LNCAP (cell line): ENCODE data around the gene SUPT4H1.

Experiments used
- CTCF ChIP-seq: fragments of 450-650 bp; IDR thresholded peaks from 2 replicates; pipeline ENCODE4 v1.5.1; 2017; ENCODE audit warnings: mild to moderate bottlenecking

SUPT4H1 gene

DNA sequence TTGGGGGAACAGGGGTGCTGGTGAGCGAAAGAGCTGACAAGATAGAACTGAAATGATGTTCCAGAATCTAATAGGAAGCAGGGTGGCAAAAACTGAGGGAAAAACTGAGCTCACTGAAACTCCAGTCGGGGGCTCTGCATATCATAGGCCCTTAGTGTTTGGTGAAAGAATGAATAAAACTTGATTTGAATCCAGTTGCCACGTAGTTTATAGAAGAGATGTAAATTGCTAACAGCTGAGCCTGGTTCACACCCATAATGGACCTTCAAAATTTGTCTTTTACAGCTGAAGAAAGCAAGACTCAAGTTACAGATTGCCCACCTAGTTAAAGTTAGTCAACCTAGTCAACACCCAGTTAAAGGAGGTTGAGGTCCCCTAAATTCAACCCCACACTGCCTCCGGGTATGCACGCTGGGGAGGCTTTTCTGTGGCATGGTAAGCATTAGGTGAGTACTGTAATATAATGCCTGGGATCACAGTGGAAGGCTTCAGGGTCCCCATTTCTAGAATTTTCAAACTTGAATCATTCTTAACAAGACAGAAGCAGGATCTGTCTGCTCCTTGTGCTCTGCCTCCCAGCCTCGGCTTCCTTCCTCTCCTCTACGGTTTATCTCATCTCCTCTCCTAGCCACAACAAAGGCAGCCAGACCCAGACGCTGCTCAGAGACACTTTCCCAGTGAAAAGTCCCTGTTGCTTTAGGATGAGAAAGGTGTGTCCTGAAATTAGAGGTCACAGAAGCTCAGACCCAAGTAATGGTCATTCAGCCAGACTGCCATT, 26.9 kb upstream of the SUPT4H1 start:
- TF ChIP-seq CTCF: no peak

DNA sequence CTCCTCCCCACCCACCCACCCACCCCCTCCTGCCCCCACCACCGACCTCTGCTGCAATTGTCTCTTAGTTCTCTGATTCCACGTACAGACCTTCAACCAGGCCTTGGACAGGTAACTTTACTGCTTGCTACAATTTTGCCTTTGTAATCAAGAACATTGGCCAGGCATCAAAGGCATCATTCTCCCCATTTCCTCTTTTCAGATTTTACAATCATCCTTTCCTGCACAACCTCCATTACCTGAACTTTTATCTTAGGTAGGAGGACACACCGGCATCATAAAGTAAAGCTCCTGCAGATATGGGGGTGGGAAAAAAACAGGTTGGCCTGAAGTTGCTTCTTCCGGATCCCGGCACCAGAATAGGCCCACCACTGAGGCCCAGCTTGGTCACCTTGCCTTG, 25.7 kb upstream of the SUPT4H1 start:
- no peak for TF ChIP-seq CTCF

DNA sequence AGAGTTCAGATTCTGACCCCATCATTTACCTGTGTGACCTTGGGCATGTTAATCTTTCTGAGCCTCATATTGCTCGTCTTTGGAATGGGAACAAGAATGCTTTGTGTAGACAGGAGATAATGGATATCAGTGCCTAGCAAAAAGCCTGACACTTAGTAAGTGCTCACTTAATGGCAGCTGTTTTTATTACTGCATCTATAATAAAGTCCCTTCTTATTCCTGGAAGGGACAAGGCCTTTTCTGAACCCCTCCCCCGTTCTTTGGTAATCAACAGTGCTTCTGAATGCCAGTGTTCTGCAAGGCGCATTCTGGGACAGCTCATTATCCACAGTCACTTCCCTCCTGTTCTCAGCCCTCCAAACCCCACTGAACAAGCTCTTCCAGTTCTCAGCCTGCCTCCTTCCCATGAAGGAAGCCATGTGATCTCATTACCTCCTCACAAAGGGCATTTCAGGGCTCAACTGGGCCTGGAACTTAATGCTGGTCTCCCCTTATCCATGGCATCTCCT, 25.1 kb upstream of the SUPT4H1 start:
- TF ChIP-seq CTCF: no peak

DNA sequence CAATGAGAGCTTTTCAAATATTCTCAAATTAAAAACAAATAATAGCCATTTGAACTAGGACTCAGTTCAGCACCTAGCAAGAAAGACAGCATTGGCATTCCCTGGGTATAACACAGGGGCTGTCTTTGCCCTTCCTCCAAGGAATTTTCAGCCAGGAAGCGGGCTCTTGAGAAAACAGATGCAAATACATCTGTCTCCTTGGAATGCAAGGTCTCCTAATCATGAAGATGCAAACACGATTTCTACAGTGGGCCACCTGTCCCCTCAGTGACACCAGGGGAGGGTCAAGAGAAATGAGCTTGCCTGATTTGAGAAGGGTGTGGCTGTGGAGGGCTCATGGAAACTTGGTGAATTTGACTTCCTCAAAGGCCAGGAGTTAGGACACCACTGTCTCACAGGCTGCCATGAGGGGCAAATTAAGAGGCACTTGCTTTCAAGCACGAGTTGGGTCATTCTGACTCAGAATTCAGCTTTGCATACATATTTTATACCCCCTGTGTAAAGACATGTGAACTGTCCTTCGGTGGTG, 24.5 kb upstream of the SUPT4H1 start:
- TF ChIP-seq CTCF: no peak

DNA sequence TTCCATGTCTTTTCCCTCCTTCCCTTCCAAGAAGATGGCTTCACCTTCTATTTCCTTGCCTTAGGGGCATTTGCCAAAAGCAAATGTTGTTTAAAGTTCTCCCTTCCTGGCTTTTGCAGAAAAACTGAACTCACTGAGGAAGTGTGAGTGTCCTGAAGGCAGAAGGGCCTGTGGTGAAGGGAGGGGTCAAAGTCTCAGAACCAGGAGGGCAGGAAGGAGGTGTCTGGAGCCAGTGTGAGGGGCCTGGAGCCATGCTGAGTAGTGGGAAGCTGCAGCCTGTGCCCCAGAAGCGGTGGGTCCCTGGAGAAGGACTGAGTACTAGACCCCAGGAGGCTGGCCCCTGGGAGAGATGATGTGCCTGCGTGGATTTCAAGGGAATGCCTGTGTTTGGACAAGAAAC, 23.8 kb upstream of the SUPT4H1 start:
- no peak for TF ChIP-seq CTCF

GRCh38 chr17:58375256-58375655, 23.3 kb upstream of the SUPT4H1 start:
- no peak for TF ChIP-seq CTCF

DNA sequence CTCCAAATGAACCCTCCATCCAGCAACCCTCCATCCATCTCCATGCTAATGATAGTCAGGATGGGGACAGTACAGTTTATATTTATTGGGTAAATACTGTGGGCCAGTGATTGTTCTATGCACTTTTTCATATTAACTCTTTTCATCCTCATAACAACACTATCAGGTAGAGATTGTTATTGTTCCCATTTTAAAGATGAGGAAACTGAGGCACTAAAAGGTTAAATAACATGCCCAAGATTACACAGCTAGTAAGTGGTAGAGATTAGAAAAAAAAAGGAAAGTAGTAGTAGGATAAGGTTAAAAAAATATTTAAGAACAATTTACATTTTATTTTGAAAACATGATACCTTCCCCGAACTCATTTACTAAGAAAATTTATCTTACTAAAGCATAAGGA, 21.9 kb upstream of the SUPT4H1 start:
- no peak for TF ChIP-seq CTCF
